SK-N-SH (cell line): ENCODE data around the gene RPL4. TPM values are rescaled to one million over a fixed set of nuclear protein-coding genes. Genes with fewer than 3 reads are reported as not detected.

Source experiments
- CTCF ChIA-PET: fragments of 300-600, 350-600 bp; formaldehyde crosslinking; extraction: SDS; loops from one replicate; lab custom pipeline; 2021; lab: Yijun Ruan, JAX
- POLR2A ChIA-PET: fragments of 350-600 bp; sonication (Branson Sonifier 250); formaldehyde crosslinking; extraction: SDS; loops from one replicate; lab custom pipeline; 2020; ENCODE audit warnings: antibody characterized with exemption, inconsistent platforms; lab: Yijun Ruan, JAX
- DNase-seq: peaks from one replicate; pipeline ENCODE4 v3.0.0; 2012
- H2AFZ ChIP-seq: fragments of 200-600 bp; sonication (generic); 2 replicates; pipeline ENCODE4 v1.8.1; 2016; ENCODE audit warnings: antibody characterized with exemption, mild to moderate bottlenecking, low read depth
- H3F3A ChIP-seq: fragments of 200-600 bp; sonication (generic); replicated peaks from 2 replicates; pipeline ENCODE3; 2016; ENCODE audit warnings: antibody characterized with exemption, mild to moderate bottlenecking; ENCODE audit not compliant: insufficient read depth
- H3K27ac ChIP-seq, 2 experiments: fragments of 200-500 bp in 1 of 2; fragments of 200-600 bp in 1 of 2; sonication (Bioruptor generic) in 1 of 2; sonication (generic), shearing (Covaris generic) in 1 of 2; 2 replicates each; pipeline versions ENCODE4 v1.5.1 to v1.6.1; 2014 to 2016; ENCODE audit warnings: low read depth in 2 of 2, inconsistent platforms in 1 of 2, low read length in 1 of 2, mild to moderate bottlenecking in 1 of 2, mixed read lengths in 1 of 2
- H3K27me3 ChIP-seq: fragments of 200-600 bp; sonication (generic), shearing (Covaris generic); 2 replicates; pipeline ENCODE4 v1.6.1; 2016; ENCODE audit warnings: mixed run types; ENCODE audit not compliant: insufficient read depth
- H3K36me3 ChIP-seq, 2 experiments: fragments of 200-500 bp in 1 of 2; fragments of 200-600 bp in 1 of 2; sonication (Bioruptor generic) in 1 of 2; sonication (generic) in 1 of 2; replicated peaks in 1 of 2; 2 replicates each; pipeline versions ENCODE3 to v1.5.1; 2014 to 2016; ENCODE audit warnings: low read length in 1 of 2, mild to moderate bottlenecking in 1 of 2; ENCODE audit not compliant: insufficient read depth in 2 of 2, control insufficient read depth in 1 of 2
- H3K4me1 ChIP-seq, 2 experiments: fragments of 200-500 bp in 1 of 2; fragments of 200-600 bp in 1 of 2; sonication (Bioruptor generic) in 1 of 2; sonication (generic), shearing (Covaris generic) in 1 of 2; 2 replicates each; pipeline versions ENCODE4 v1.5.1 to v1.6.1; 2014 to 2016; ENCODE audit warnings: low read depth in 1 of 2, low read length in 1 of 2, mixed run types in 1 of 2; ENCODE audit not compliant: insufficient read depth in 2 of 2, control insufficient read depth in 1 of 2
- H3K4me2 ChIP-seq: fragments of 200-600 bp; sonication (generic), shearing (Covaris generic); 2 replicates; pipeline ENCODE4 v1.6.1; 2017; ENCODE audit warnings: mixed run types
- H3K4me3 ChIP-seq, 2 experiments: fragments of 200-500 bp in 1 of 2; fragments of 200-600 bp in 1 of 2; sonication (Bioruptor generic) in 1 of 2; sonication (generic), shearing (Covaris generic) in 1 of 2; 2 replicates each; pipeline versions ENCODE4 v1.5.1 to v1.8.1; 2014 to 2016; ENCODE audit warnings: low read depth in 2 of 2, inconsistent platforms in 1 of 2, low read length in 1 of 2, mild to moderate bottlenecking in 1 of 2, mixed read lengths in 1 of 2, moderate library complexity in 1 of 2
- H3K79me2 ChIP-seq: fragments of 200-600 bp; sonication (generic); 2 replicates; pipeline ENCODE4 v1.8.1; 2017; ENCODE audit warnings: mild to moderate bottlenecking; ENCODE audit not compliant: insufficient read depth
- H3K9ac ChIP-seq: fragments of 200-600 bp; sonication (generic); 2 replicates; pipeline ENCODE4 v1.6.1; 2017; ENCODE audit warnings: mixed run types
- H3K9me2 ChIP-seq: fragments of 200-600 bp; sonication (generic); 2 replicates; pipeline ENCODE4 v1.6.1; 2017; ENCODE audit warnings: mixed run types
- H3K9me3 ChIP-seq: fragments of 200-600 bp; sonication (generic); 2 replicates; pipeline ENCODE4 v1.6.1; 2017; ENCODE audit warnings: mixed run types, mild to moderate bottlenecking, moderate library complexity
- H4K20me1 ChIP-seq: fragments of 200-600 bp; sonication (generic); 2 replicates; pipeline ENCODE4 v1.6.1; 2017; ENCODE audit warnings: mild to moderate bottlenecking, mixed run types; ENCODE audit not compliant: insufficient read depth
- CHD2 ChIP-seq: fragments of 150-350 bp; IDR thresholded peaks from 2 replicates; pipeline ENCODE4 v1.6.1; 2018; ENCODE audit warnings: low read length; ENCODE audit not compliant: partially characterized antibody
- ELF1 ChIP-seq: IDR thresholded peaks from 2 replicates; pipeline ENCODE4 v1.4.0; 2012
- FOXJ3 ChIP-seq: sonication (generic); formaldehyde crosslinking; IDR thresholded peaks from 2 replicates; pipeline ENCODE4 v1.5.1; 2020; ENCODE audit warnings: mild to moderate bottlenecking, missing genetic modification reagents
- FOXM1 ChIP-seq: IDR thresholded peaks from 2 replicates; pipeline ENCODE4 v1.4.0; 2012; ENCODE audit warnings: low read depth, mild to moderate bottlenecking
- GATA2 ChIP-seq: sonication (generic); formaldehyde crosslinking; IDR thresholded peaks from 2 replicates; pipeline ENCODE4 v1.5.0; 2020; ENCODE audit warnings: mild to moderate bottlenecking, missing genetic modification reagents
- JUND ChIP-seq: IDR thresholded peaks from 2 replicates; pipeline ENCODE4 v1.4.0; 2012
- MXI1 ChIP-seq: IDR thresholded peaks from 2 replicates; pipeline ENCODE4 v1.6.1; 2012; ENCODE audit warnings: mild to moderate bottlenecking, low read depth, low read length, improper control_type of control experiment
- POLR2AphosphoS5 ChIP-seq: IDR thresholded peaks from 2 replicates; pipeline ENCODE4 v1.6.1; 2012; ENCODE audit warnings: low read depth, low read length
- RFX5 ChIP-seq: IDR thresholded peaks from 2 replicates; pipeline ENCODE4 v1.6.1; 2012; ENCODE audit warnings: mild to moderate bottlenecking, improper control_type of control experiment, low read length
- SIN3A ChIP-seq: IDR thresholded peaks from 2 replicates; pipeline ENCODE4 v1.6.1; 2012; ENCODE audit warnings: low read depth, mild to moderate bottlenecking, low read length, moderate library complexity, borderline replicate concordance
- SMC3 ChIP-seq: IDR thresholded peaks from 2 replicates; pipeline ENCODE4 v1.6.1; 2012; ENCODE audit warnings: low read depth, low read length, improper control_type of control experiment
- TCF12 ChIP-seq: IDR thresholded peaks from 2 replicates; pipeline ENCODE4 v1.4.0; 2012
- TEAD4 ChIP-seq: IDR thresholded peaks from 2 replicates; pipeline ENCODE4 v1.4.0; 2012; ENCODE audit warnings: mild to moderate bottlenecking, borderline replicate concordance; ENCODE audit not compliant: insufficient read depth
- WGBS: methylation state at CpG from one replicate; pipeline ENCODE4 v1.1.6; 2017; ENCODE audit warnings: low lambda C conversion rate; 5-methylcytosine and 5-hydroxymethylcytosine counted together
- polyA plus RNA-seq, 3 experiments: library from polyadenylated mRNA; depleted of rRNA; stranded (reverse); fragments of >200 nt; gene quantifications; 2 replicates each; pipeline ENCODE4 v1.2.3, GENCODE V29; 2012
- TF ChIP-seq, protein P1 (sequence below): fragments of 150-350 bp; IDR thresholded peaks from 2 replicates; pipeline ENCODE4 v1.6.1; 2017; ENCODE audit warnings: antibody characterized with exemption, low read length, low read depth, borderline replicate concordance
- TF ChIP-seq, protein P2 (sequence below): fragments of 150-350 bp; IDR thresholded peaks from 2 replicates; pipeline ENCODE4 v1.6.1; 2016; ENCODE audit warnings: mild to moderate bottlenecking, low read depth, low read length
- TF ChIP-seq, protein P3 (sequence below): IDR thresholded peaks from 2 replicates; pipeline ENCODE4 v1.4.0; 2012; ENCODE audit warnings: low read depth, borderline replicate concordance
- TF ChIP-seq, protein P4 (sequence below): IDR thresholded peaks from 2 replicates; pipeline ENCODE4 v1.6.1; 2012; ENCODE audit warnings: mild to moderate bottlenecking, low read depth, low read length, moderate library complexity

Gene RPL4
- polyA plus RNA-seq, 1 of the 3 experiments (the other 2 are of a cell fraction) = 3,177 TPM

DNA sequence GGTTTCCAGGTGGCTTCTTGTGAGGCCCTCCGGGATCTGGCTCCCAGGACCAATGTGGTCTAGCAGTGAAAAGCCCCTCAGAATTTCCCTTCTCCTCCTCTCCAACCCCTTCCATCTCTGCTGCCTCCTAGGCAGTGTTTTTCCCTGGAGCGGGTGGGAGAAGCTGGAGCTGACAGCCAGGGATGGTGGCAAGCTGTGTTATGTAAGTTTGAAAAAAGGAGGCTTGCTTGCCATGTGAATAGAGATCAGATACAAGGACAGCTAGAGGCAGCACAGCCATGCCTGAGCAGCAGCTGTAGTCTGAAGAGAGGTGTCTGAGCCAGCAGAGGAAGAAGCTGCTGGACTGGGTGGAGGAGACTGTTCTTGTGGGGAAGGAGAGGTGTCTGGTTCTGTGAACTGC, 27.6 kb downstream of the RPL4 start:
- Histone ChIP-seq H2AFZ (no peak overlapping the region), H3K9ac (no peak overlapping the region), H3K4me3 (no peak overlapping the region), H3K4me2 (no peak overlapping the region), H3K4me1 (peaks cover 0 to 9% of the 10 kb centered on the region in 2 experiments; a peak in 1 of 4 replicates), H3K27ac (no peak overlapping the region), H3K9me2 (no peaks in the 10 kb centered on the region), H3K27me3 (no peaks in the 10 kb centered on the region), H3K36me3 (peaks cover 0 to 4% of the 10 kb centered on the region in 2 experiments), H3K79me2 (no peaks in the 10 kb centered on the region), H4K20me1 (no peaks in the 10 kb centered on the region), H3F3A (no peaks in the 10 kb centered on the region), H3K9me3 (no peaks in the 10 kb centered on the region)
- ChIA-PET CTCF (no interaction called here), POLR2A (no interaction called here)
- no peak for DNase-seq
- 100% methylated on average over 2 of the region's 2 CpGs for WGBS
- TF ChIP-seq FOXJ3 (CRISPR knock-in tag) (no peak), CHD2 (no peak), FOXM1 (no peak), JUND (no peak), SMC3 (no peak), MXI1 (no peak), GATA2 (CRISPR knock-in tag) (no peak), RFX5 (no peak), ELF1 (no peak), TCF12 (no peak), POLR2AphosphoS5 (no peak), SIN3A (no peak), TEAD4 (no peak)
- TF ChIP-seq, protein P1, sequence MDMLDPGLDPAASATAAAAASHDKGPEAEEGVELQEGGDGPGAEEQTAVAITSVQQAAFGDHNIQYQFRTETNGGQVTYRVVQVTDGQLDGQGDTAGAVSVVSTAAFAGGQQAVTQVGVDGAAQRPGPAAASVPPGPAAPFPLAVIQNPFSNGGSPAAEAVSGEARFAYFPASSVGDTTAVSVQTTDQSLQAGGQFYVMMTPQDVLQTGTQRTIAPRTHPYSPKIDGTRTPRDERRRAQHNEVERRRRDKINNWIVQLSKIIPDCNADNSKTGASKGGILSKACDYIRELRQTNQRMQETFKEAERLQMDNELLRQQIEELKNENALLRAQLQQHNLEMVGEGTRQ = no peak
- TF ChIP-seq, protein P2, sequence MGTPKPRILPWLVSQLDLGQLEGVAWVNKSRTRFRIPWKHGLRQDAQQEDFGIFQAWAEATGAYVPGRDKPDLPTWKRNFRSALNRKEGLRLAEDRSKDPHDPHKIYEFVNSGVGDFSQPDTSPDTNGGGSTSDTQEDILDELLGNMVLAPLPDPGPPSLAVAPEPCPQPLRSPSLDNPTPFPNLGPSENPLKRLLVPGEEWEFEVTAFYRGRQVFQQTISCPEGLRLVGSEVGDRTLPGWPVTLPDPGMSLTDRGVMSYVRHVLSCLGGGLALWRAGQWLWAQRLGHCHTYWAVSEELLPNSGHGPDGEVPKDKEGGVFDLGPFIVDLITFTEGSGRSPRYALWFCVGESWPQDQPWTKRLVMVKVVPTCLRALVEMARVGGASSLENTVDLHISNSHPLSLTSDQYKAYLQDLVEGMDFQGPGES = no peak
- TF ChIP-seq, protein P3, sequence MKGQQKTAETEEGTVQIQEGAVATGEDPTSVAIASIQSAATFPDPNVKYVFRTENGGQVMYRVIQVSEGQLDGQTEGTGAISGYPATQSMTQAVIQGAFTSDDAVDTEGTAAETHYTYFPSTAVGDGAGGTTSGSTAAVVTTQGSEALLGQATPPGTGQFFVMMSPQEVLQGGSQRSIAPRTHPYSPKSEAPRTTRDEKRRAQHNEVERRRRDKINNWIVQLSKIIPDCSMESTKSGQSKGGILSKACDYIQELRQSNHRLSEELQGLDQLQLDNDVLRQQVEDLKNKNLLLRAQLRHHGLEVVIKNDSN = no peak
- TF ChIP-seq, protein P4, sequence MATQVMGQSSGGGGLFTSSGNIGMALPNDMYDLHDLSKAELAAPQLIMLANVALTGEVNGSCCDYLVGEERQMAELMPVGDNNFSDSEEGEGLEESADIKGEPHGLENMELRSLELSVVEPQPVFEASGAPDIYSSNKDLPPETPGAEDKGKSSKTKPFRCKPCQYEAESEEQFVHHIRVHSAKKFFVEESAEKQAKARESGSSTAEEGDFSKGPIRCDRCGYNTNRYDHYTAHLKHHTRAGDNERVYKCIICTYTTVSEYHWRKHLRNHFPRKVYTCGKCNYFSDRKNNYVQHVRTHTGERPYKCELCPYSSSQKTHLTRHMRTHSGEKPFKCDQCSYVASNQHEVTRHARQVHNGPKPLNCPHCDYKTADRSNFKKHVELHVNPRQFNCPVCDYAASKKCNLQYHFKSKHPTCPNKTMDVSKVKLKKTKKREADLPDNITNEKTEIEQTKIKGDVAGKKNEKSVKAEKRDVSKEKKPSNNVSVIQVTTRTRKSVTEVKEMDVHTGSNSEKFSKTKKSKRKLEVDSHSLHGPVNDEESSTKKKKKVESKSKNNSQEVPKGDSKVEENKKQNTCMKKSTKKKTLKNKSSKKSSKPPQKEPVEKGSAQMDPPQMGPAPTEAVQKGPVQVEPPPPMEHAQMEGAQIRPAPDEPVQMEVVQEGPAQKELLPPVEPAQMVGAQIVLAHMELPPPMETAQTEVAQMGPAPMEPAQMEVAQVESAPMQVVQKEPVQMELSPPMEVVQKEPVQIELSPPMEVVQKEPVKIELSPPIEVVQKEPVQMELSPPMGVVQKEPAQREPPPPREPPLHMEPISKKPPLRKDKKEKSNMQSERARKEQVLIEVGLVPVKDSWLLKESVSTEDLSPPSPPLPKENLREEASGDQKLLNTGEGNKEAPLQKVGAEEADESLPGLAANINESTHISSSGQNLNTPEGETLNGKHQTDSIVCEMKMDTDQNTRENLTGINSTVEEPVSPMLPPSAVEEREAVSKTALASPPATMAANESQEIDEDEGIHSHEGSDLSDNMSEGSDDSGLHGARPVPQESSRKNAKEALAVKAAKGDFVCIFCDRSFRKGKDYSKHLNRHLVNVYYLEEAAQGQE = no peak
